GM06990 (cell line): ENCODE results near the gene RRAGD.
A peak's percentile ranks its signal among the peaks of the same experiment; 100 is the strongest.

Source experiments
- DNase-seq: peaks from one replicate; pipeline ENCODE4 v3.0.0-alpha.2; 2011; ENCODE audit not compliant: insufficient read length; ENCODE audit errors: extremely low read depth
- H3K27me3 ChIP-seq: replicated peaks from 2 replicates; pipeline ENCODE4 v1.6.0; 2011; ENCODE audit warnings: low read length; ENCODE audit not compliant: control insufficient read depth, insufficient read depth
- H3K36me3 ChIP-seq: 2 replicates; pipeline ENCODE4 v1.5.1; 2011; ENCODE audit warnings: low read length; ENCODE audit not compliant: control insufficient read depth, insufficient read depth
- H3K4me3 ChIP-seq: replicated peaks from 2 replicates; pipeline ENCODE4 v1.5.1; 2011; ENCODE audit warnings: low read depth, mild to moderate bottlenecking, control low read depth, low read length
- CTCF ChIP-seq: IDR thresholded peaks from 2 replicates; pipeline ENCODE4 v1.5.1; 2011; ENCODE audit warnings: low read length, control low read depth, mild to moderate bottlenecking, inconsistent platforms; ENCODE audit not compliant: insufficient read depth, poor library complexity, severe bottlenecking

RRAGD gene

DNA sequence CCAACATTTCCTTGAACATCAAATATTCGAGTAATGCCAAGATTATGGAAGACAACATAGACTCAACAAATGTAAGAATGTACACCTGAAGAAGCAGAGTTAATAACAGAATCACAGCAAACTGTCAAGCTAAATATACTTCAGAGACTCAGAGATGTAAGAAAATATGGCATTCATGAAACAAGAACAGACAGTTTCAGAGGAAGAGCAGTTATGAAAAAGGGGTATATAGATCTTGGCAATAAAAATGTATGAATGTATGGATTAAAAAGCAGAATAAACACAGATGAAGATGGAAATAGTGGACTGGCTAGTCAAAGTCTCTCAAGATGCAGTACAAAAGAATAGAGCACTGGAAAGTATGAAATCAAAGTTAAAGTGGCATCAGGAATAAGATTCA is 18.4 kb downstream of the RRAGD start:
- DNase-seq: no peak
- no peak for TF ChIP-seq CTCF
- H3K36me3 ChIP-seq: no peaks in the 10 kb centered on the region
- no peak overlapping the region; the same call in 1 of the 2 replicates for H3K4me3 ChIP-seq
- no peaks in the 10 kb centered on the region for H3K27me3 ChIP-seq

GRCh38 chr6:89392823-89393222 is 19.2 kb downstream of the RRAGD start:
- Histone ChIP-seq H3K4me3 (no peak overlapping the region), H3K36me3 (no peaks in the 10 kb centered on the region), H3K27me3 (no peaks in the 10 kb centered on the region)
- no peak for DNase-seq
- no peak for TF ChIP-seq CTCF

DNA sequence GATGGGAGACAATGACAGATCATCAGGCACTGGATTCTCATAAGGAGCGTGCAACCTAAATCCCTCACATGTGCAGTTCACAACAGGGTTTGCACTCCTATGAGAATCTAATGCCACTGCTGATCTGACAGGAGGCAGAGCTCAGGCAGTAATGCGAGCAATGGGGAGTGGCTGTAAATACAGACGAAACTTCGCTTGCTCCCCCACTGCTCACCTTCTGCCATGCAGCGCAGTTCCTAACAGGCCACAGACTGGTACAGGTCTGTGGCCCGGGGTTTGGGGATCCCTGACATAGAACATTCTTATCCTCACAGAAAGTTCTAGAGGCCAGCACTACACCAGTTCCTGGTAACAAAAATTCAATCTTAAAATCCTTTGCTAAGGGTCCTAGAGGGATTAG is 23.2 kb downstream of the RRAGD start:
- no peaks in the 10 kb centered on the region for H3K27me3 ChIP-seq
- H3K36me3 ChIP-seq: no peaks in the 10 kb centered on the region
- H3K4me3 ChIP-seq: no peak overlapping the region
- TF ChIP-seq CTCF: no peak
- DNase-seq: no peak

- Histone ChIP-seq H3K36me3 (no peaks in the 10 kb centered on the region; the same call in 1 of the 2 replicates), H3K27me3 (no peaks in the 10 kb centered on the region), H3K4me3 (no peak overlapping the region; the same call in 1 of the 2 replicates)
- DNase-seq: peak; percentile 76
- TF ChIP-seq CTCF: no peak
Measured at GRCh38 chr6:89387516-89388201, 24.4 kb downstream of the RRAGD start.

GRCh38 chr6:89386917-89387491 is 25.1 kb downstream of the RRAGD start:
- H3K36me3 ChIP-seq: no peaks in the 10 kb centered on the region; the same call in 1 of the 2 replicates
- no peak for TF ChIP-seq CTCF
- DNase-seq: no peak
- H3K4me3 ChIP-seq: no peak overlapping the region
- no peaks in the 10 kb centered on the region for H3K27me3 ChIP-seq
